ENCODE results near the gene CD164L2. TPM values are rescaled to one million over a fixed set of nuclear protein-coding genes. Genes with fewer than 3 reads are reported as not detected.

Gene CD164L2
- total and polyA plus RNA-seq, 2 donors (not counting 1 experiment from before 2014, with no cell fraction given): not detected

- DNase-seq: no peak
- peak overlapping the region in 1 of 5 experiments; percentile 41 for H3K4me3 ChIP-seq (ENCODE audit: control extremely low read depth in 1 of 5, extremely low read depth in 1 of 5, insufficient read depth in 1 of 5, low read depth in 2 of 5, low read length in 4 of 5)
- no peak overlapping the region for H2AFZ ChIP-seq (ENCODE audit: insufficient read depth, low read depth, low read length, poor library complexity, severe bottlenecking)
- H3K27ac ChIP-seq (ENCODE audit: low read length in 2 of 2): peak overlapping the region; percentile 15 to 70
- no peak for ATAC-seq (ENCODE audit: low read depth)
- intact Hi-C loops (cut with micrococcal nuclease): no loop called here
- H3K27me3 Mint-ChIP-seq: no peaks in the 10 kb centered on the region
- peak overlapping the region; percentile 69 for H3K4me2 ChIP-seq (replicated peaks; ENCODE audit: low read depth, low read length, poor library complexity, severe bottlenecking)
- H3K4me3 Mint-ChIP-seq: peak overlapping the region; percentile 71
- no peaks in the 10 kb centered on the region for H3K9me3 ChIP-seq (ENCODE audit: control extremely low read depth in 1 of 3, control insufficient read depth in 2 of 3, insufficient read depth in 1 of 3, low read length in 2 of 3)
- H3K79me2 ChIP-seq (ENCODE audit: control insufficient read depth, insufficient read depth, low read length): peaks cover 99% of the 10 kb centered on the region
- H3K9ac ChIP-seq (ENCODE audit: low read length): peak overlapping the region; percentile 38
- H3K9me3 Mint-ChIP-seq (ENCODE audit: insufficient read depth): no peaks in the 10 kb centered on the region
- H3K36me3 ChIP-seq (replicated peaks in 1 of 2; ENCODE audit: control extremely low read depth in 1 of 2, control insufficient read depth in 1 of 2, extremely low read depth in 1 of 2, insufficient read depth in 2 of 2, low read length in 1 of 2): peaks cover 0 to 36% of the 10 kb centered on the region in 2 experiments
- no peak for TF ChIP-seq CTCF (IDR thresholded peaks at IDR 0.05)
- no peak for TF ChIP-seq EZH2 (IDR thresholded peaks at IDR 0.05; ENCODE audit: borderline replicate concordance, insufficient read depth, low read depth, low read length, poor library complexity, severe bottlenecking)
- ChIA-PET CTCF (interaction anchor here (0.7 to 7.5 kb wide), 4 partner anchors 13 to 127 kb away, joined by 3 to 60 read pairs (median 5); no protein-coding TSS in a partner anchor), POLR2A (interaction anchor here (0.6 to 1.6 kb wide), 2 partner anchors 10 to 241 kb away, joined by 3 to 8 read pairs; no protein-coding TSS in a partner anchor)
- no peaks in the 10 kb centered on the region for H3K27me3 ChIP-seq (replicated peaks in 1 of 4; ENCODE audit: control extremely low read depth in 1 of 4, control insufficient read depth in 3 of 4, insufficient read depth in 4 of 4, low read length in 3 of 4)
- peak overlapping the region; percentile 74 for H3K27ac Mint-ChIP-seq
- H3K4me1 ChIP-seq (ENCODE audit: control insufficient read depth in 2 of 2, insufficient read depth in 2 of 2, low read length in 2 of 2): peaks cover 77 to 84% of the 10 kb centered on the region in 2 donors
- H3K4me1 Mint-ChIP-seq: peaks cover 81% of the 10 kb centered on the region
- 22% methylated on average over 1 of the region's 2 CpGs for WGBS (ENCODE audit: insufficient coverage)
- H4K20me1 ChIP-seq (ENCODE audit: control insufficient read depth, insufficient read depth, low read length, poor library complexity, severe bottlenecking): peaks cover 66% of the 10 kb centered on the region
Observed at GRCh38 chr1:27429029-27429425, 45.9 kb upstream of the CD164L2 start.

GRCh38 chr1:27428316-27429028 is 45.3 kb upstream of the CD164L2 start:
- ChIA-PET CTCF (interaction anchor here (0.8 to 7.5 kb wide), 6 partner anchors 13 to 176 kb away, joined by 3 to 60 read pairs (median 4); partner anchors contain the start of gene AHDC1), POLR2A (interaction anchor here (0.6 to 1.6 kb wide), 2 partner anchors 9 to 241 kb away, joined by 3 to 8 read pairs; no protein-coding TSS in a partner anchor)
- TF ChIP-seq EZH2 (IDR thresholded peaks at IDR 0.05; ENCODE audit: borderline replicate concordance, insufficient read depth, low read depth, low read length, poor library complexity, severe bottlenecking) (no peak), CTCF (IDR thresholded peaks at IDR 0.05) (no peak)
- 16% methylated on average over 7 of the region's 17 CpGs for WGBS (ENCODE audit: insufficient coverage)
- Mint-ChIP-seq H3K27me3 (no peaks in the 10 kb centered on the region), H3K9me3 (ENCODE audit: insufficient read depth) (no peaks in the 10 kb centered on the region), H3K4me1 (peaks cover 78% of the 10 kb centered on the region), H3K27ac (peak overlapping the region; percentile 87), H3K4me3 (peak overlapping the region; percentile 71)
- DNase-seq (no peak), ATAC-seq (ENCODE audit: low read depth) (peak; percentile 37)
- peak overlapping the region; percentile 14 for H2AFZ ChIP-seq (ENCODE audit: insufficient read depth, low read depth, low read length, poor library complexity, severe bottlenecking)
- peak overlapping the region; percentile 38 for H3K9ac ChIP-seq (ENCODE audit: low read length)
- peaks cover 71 to 79% of the 10 kb centered on the region in 2 donors for H3K4me1 ChIP-seq (ENCODE audit: control insufficient read depth in 2 of 2, insufficient read depth in 2 of 2, low read length in 2 of 2)
- intact Hi-C loops (cut with micrococcal nuclease): no loop called here
- H3K9me3 ChIP-seq (ENCODE audit: control extremely low read depth in 1 of 3, control insufficient read depth in 2 of 3, insufficient read depth in 1 of 3, low read length in 2 of 3): no peaks in the 10 kb centered on the region
- peak overlapping the region; percentile 69 for H3K4me2 ChIP-seq (replicated peaks; ENCODE audit: low read depth, low read length, poor library complexity, severe bottlenecking)
- H3K4me3 ChIP-seq (ENCODE audit: control extremely low read depth in 1 of 5, extremely low read depth in 1 of 5, insufficient read depth in 1 of 5, low read depth in 2 of 5, low read length in 4 of 5): peak overlapping the region in 1 of 5 experiments; percentile 41
- H4K20me1 ChIP-seq (ENCODE audit: control insufficient read depth, insufficient read depth, low read length, poor library complexity, severe bottlenecking): peaks cover 69% of the 10 kb centered on the region
- no peaks in the 10 kb centered on the region for H3K27me3 ChIP-seq (replicated peaks in 1 of 4; ENCODE audit: control extremely low read depth in 1 of 4, control insufficient read depth in 3 of 4, insufficient read depth in 4 of 4, low read length in 3 of 4)
- peaks cover 0 to 42% of the 10 kb centered on the region in 2 experiments for H3K36me3 ChIP-seq (replicated peaks in 1 of 2; ENCODE audit: control extremely low read depth in 1 of 2, control insufficient read depth in 1 of 2, extremely low read depth in 1 of 2, insufficient read depth in 2 of 2, low read length in 1 of 2)
- peaks cover 99% of the 10 kb centered on the region for H3K79me2 ChIP-seq (ENCODE audit: control insufficient read depth, insufficient read depth, low read length)
- peak overlapping the region; percentile 14 to 70 for H3K27ac ChIP-seq (ENCODE audit: low read length in 2 of 2)
